IMR-90 (cell line): ENCODE data around the gene MICAL1. TPM values are rescaled to one million over a fixed set of nuclear protein-coding genes. Genes with fewer than 3 reads are reported as not detected.
A peak's percentile ranks its signal among the peaks of the same experiment; 100 is the strongest.

ENCODE experiments used
- ATAC-seq: fragments of 200-7000 bp; cut with Tn5 transposase; 2 replicates; pipeline ENCODE4 v1.9.1; 2020; ENCODE audit warnings: low read depth, mild to moderate bottlenecking, moderate library complexity
- BruUV-seq: library from RNA; stranded (reverse); fragments of 400-500 nt; replicated peaks from 2 replicates; lab custom pipeline; 2021; lab: Mats Ljungman, UMichigan
- CTCF ChIA-PET: fragments of 300-600 bp; formaldehyde crosslinking; extraction: SDS; loops from one replicate; lab custom pipeline; 2021; ENCODE audit warnings: antibody characterized with exemption; lab: Yijun Ruan, JAX
- POLR2A ChIA-PET: fragments of 300-600 bp; sonication (Branson Sonifier 250); formaldehyde crosslinking; loops from one replicate; lab custom pipeline; 2022; ENCODE audit warnings: antibody characterized with exemption; ENCODE audit not compliant: unreplicated experiment; lab: Charles Lee
- DNase-seq: peaks from one replicate; pipeline ENCODE4 v3.0.0; 2013
- H2AFZ ChIP-seq: replicated peaks from 2 replicates; pipeline ENCODE3; 2013; ENCODE audit warnings: low read length, mild to moderate bottlenecking; ENCODE audit not compliant: poor library complexity
- H2AK5ac ChIP-seq: 2 replicates; pipeline ENCODE4 v1.6.1; 2013; ENCODE audit warnings: low read depth, low read length, inconsistent platforms
- H2AK9ac ChIP-seq: replicated peaks from 2 replicates; pipeline ENCODE3; 2013; ENCODE audit warnings: mild to moderate bottlenecking, low read depth, low read length, moderate library complexity; ENCODE audit not compliant: poor library complexity
- H2BK120ac ChIP-seq: 2 replicates; pipeline ENCODE4 v1.6.1; 2013; ENCODE audit warnings: low read depth, low read length, inconsistent platforms
- H2BK15ac ChIP-seq: 3 replicates; pipeline ENCODE4 v1.6.1; 2013; ENCODE audit warnings: low read depth, low read length, inconsistent platforms
- H2BK20ac ChIP-seq: 2 replicates; pipeline ENCODE4 v1.6.1; 2013; ENCODE audit warnings: low read depth, mild to moderate bottlenecking, inconsistent platforms, low read length, moderate library complexity
- H2BK5ac ChIP-seq: 2 replicates; pipeline ENCODE4 v1.6.1; 2013; ENCODE audit warnings: mild to moderate bottlenecking, low read depth, low read length, inconsistent platforms; ENCODE audit not compliant: poor library complexity, severe bottlenecking
- H3K14ac ChIP-seq: replicated peaks from 2 replicates; pipeline ENCODE4 v1.6.1; 2013; ENCODE audit warnings: low read depth, low read length, inconsistent platforms
- H3K18ac ChIP-seq: 2 replicates; pipeline ENCODE4 v1.6.1; 2013; ENCODE audit warnings: low read depth, low read length, control low read depth
- H3K23ac ChIP-seq: 2 replicates; pipeline ENCODE4 v1.6.1; 2013; ENCODE audit warnings: low read depth, low read length, inconsistent platforms
- H3K27ac ChIP-seq: 2 replicates; pipeline ENCODE4 v1.5.1; 2013; ENCODE audit warnings: mild to moderate bottlenecking, control low read depth, low read length; ENCODE audit not compliant: insufficient read depth
- H3K27me3 ChIP-seq: 2 replicates; pipeline ENCODE4 v1.6.1; 2013; ENCODE audit warnings: low read length; ENCODE audit not compliant: control insufficient read depth, insufficient read depth
- H3K36me3 ChIP-seq: 2 replicates; pipeline ENCODE4 v1.6.1; 2013; ENCODE audit warnings: low read length, mixed read lengths; ENCODE audit not compliant: control insufficient read depth, insufficient read depth
- H3K4ac ChIP-seq: 2 replicates; pipeline ENCODE4 v1.6.1; 2013; ENCODE audit warnings: low read depth, low read length, inconsistent platforms
- H3K4me1 ChIP-seq: 2 replicates; pipeline ENCODE4 v1.6.1; 2013; ENCODE audit warnings: low read length, mixed read lengths; ENCODE audit not compliant: control insufficient read depth, insufficient read depth
- H3K4me2 ChIP-seq: 2 replicates; pipeline ENCODE4 v1.6.1; 2013; ENCODE audit warnings: low read depth, mild to moderate bottlenecking, control low read depth, low read length, moderate library complexity
- H3K4me3 ChIP-seq: 2 replicates; pipeline ENCODE4 v1.5.1; 2013; ENCODE audit warnings: low read depth, mild to moderate bottlenecking, control low read depth, low read length, moderate library complexity; ENCODE audit not compliant: insufficient read depth
- H3K56ac ChIP-seq: 2 replicates; pipeline ENCODE4 v1.6.1; 2013; ENCODE audit warnings: low read length, inconsistent platforms; ENCODE audit not compliant: insufficient read depth; ENCODE audit errors: extremely low read depth
- H3K79me1 ChIP-seq, 2 experiments: 2 replicates each; pipeline ENCODE4 v1.6.1; 2013; ENCODE audit warnings: low read length in 2 of 2, inconsistent platforms in 1 of 2, low read depth in 1 of 2
- H3K9ac ChIP-seq: 2 replicates; pipeline ENCODE4 v1.6.1; 2013; ENCODE audit warnings: low read depth, low read length, control low read depth
- H3K9me1 ChIP-seq: 2 replicates; pipeline ENCODE4 v1.6.1; 2013; ENCODE audit warnings: low read length, inconsistent platforms; ENCODE audit not compliant: insufficient read depth
- H3K9me3 ChIP-seq: 2 replicates; pipeline ENCODE4 v1.6.1; 2013; ENCODE audit warnings: low read length; ENCODE audit not compliant: control insufficient read depth, insufficient read depth
- H4K20me1 ChIP-seq: 2 replicates; pipeline ENCODE4 v1.6.1; 2013; ENCODE audit warnings: low read length, inconsistent platforms; ENCODE audit not compliant: insufficient read depth
- H4K5ac ChIP-seq: 2 replicates; pipeline ENCODE4 v1.6.1; 2013; ENCODE audit warnings: mild to moderate bottlenecking, low read depth, low read length, control low read depth
- H4K8ac ChIP-seq, 2 experiments: 2 replicates each; pipeline ENCODE4 v1.6.1; 2013; ENCODE audit warnings: low read depth in 2 of 2, low read length in 2 of 2, control low read depth in 1 of 2, inconsistent platforms in 1 of 2
- H4K91ac ChIP-seq: 2 replicates; pipeline ENCODE4 v1.6.1; 2013; ENCODE audit warnings: low read depth, low read length, inconsistent platforms; ENCODE audit not compliant: insufficient read depth
- CEBPB ChIP-seq: IDR thresholded peaks from 2 replicates; pipeline ENCODE4 v1.6.1; 2012; ENCODE audit warnings: low read depth, low read length, improper control_type of control experiment
- CHD1 ChIP-seq: IDR thresholded peaks from 2 replicates; pipeline ENCODE4 v1.6.1; 2012; ENCODE audit warnings: low read depth, low read length, improper control_type of control experiment
- MAZ ChIP-seq: IDR thresholded peaks from 2 replicates; pipeline ENCODE4 v1.6.1; 2012; ENCODE audit warnings: low read depth, mild to moderate bottlenecking, low read length, improper control_type of control experiment, moderate library complexity, borderline replicate concordance
- NFE2L2 ChIP-seq: fragments of 150-350 bp; IDR thresholded peaks from 2 replicates; pipeline ENCODE4 v1.6.1; 2016; ENCODE audit warnings: low read depth, mild to moderate bottlenecking, low read length
- POLR2A ChIP-seq: IDR thresholded peaks from 2 replicates; pipeline ENCODE4 v1.6.1; 2012; ENCODE audit warnings: mild to moderate bottlenecking, low read depth, low read length
- RCOR1 ChIP-seq: IDR thresholded peaks from 2 replicates; pipeline ENCODE4 v1.6.1; 2012; ENCODE audit warnings: mild to moderate bottlenecking, low read length, improper control_type of control experiment; ENCODE audit not compliant: insufficient replicate concordance
- WGBS, 2 experiments: methylation state at CpG; one replicate each; pipeline versions ENCODE4 v1.1.5 to v1.1.7; 2013; ENCODE audit warnings: missing lambda C conversion rate in 2 of 2; ENCODE audit not compliant: insufficient read length in 1 of 2; ENCODE audit errors: extremely low coverage in 2 of 2; 5-methylcytosine and 5-hydroxymethylcytosine counted together
- dilution Hi-C: fragments of 300-500 bp; cut with HindIII; formaldehyde crosslinking; loops from one replicate; pipeline ENCODE4 v1.14.3; 2018; ENCODE audit warnings: low sequenced_read_pairs; ENCODE audit not compliant: unreplicated experiment
- in situ Hi-C: fragments of 300-500 bp; cut with MboI; formaldehyde crosslinking; loops from 3 replicates; pipeline ENCODE4 v1.14.3; 2019; ENCODE audit warnings: low sequenced_read_pairs, inconsistent platforms, mixed read lengths
- intact Hi-C: fragments of 100-400 bp; cut with micrococcal nuclease; formaldehyde crosslinking; loops from 2 replicates; pipeline ENCODE4 v1.10.0; 2022
- polyA plus RNA-seq, 3 experiments: library from polyadenylated mRNA; depleted of rRNA; stranded (reverse); fragments of >200 nt; gene quantifications; 2 replicates each; pipeline ENCODE4 v1.2.3, GENCODE V29; 2012; ENCODE audit warnings: low replicate concordance in 1 of 3
- total RNA-seq: library from RNA; depleted of rRNA; stranded (reverse); fragments of >200 nt; gene quantifications from 2 replicates; pipeline ENCODE4 v1.2.3, GENCODE V29; 2012
- TF ChIP-seq, protein P1 (sequence below): fragments of 150-350 bp; IDR thresholded peaks from 2 replicates; pipeline ENCODE4 v1.6.1; 2017; ENCODE audit warnings: mild to moderate bottlenecking, antibody characterized with exemption, low read length, low read depth
- TF ChIP-seq, protein P2 (sequence below): fragments of 150-350 bp; IDR thresholded peaks from 2 replicates; pipeline ENCODE4 v1.6.1; 2016; ENCODE audit warnings: low read depth, mild to moderate bottlenecking, low read length, moderate library complexity, borderline replicate concordance

The MICAL1 gene
- total and polyA plus RNA-seq, 2 of the 4 experiments (the other 2 are of a cell fraction), result 30.5 to 57.1 TPM

GRCh38 chr6:109458774-109459531 lies 3.4 kb upstream of the MICAL1 start:
- Histone ChIP-seq H3K27ac (no peak overlapping the region), H3K4me3 (no peak overlapping the region), H2BK5ac (no peak overlapping the region), H2BK20ac (no peak overlapping the region), H4K5ac (no peak overlapping the region), H3K36me3 (peaks cover 4% of the 10 kb centered on the region; the same call in 1 of the 2 replicates), H2AK5ac (no peak overlapping the region), H2AK9ac (peak overlapping the region; percentile 23), H4K20me1 (no peaks in the 10 kb centered on the region), H3K9ac (no peak overlapping the region), H3K23ac (no peak overlapping the region), H3K4me1 (peaks cover 8% of the 10 kb centered on the region), H3K27me3 (no peaks in the 10 kb centered on the region), H4K8ac (no peak overlapping the region), H2AFZ (no peak overlapping the region), H2BK120ac (no peak overlapping the region), H3K4ac (no peak overlapping the region), H2BK15ac (no peak overlapping the region), H3K18ac (no peak overlapping the region), H3K56ac (no peak overlapping the region), H3K14ac (no peak overlapping the region), H3K9me3 (no peaks in the 10 kb centered on the region), H4K91ac (0 out of 2 replicates have a peak overlapping the region, but pooled peaks have one; percentile 36), H3K4me2 (no peak overlapping the region), H3K9me1 (peaks cover 8% of the 10 kb centered on the region; the same call in 1 of the 2 replicates), H3K79me1 (peaks cover 21 to 42% of the 10 kb centered on the region in 2 experiments)
- ChIA-PET POLR2A (no interaction called here), CTCF (no interaction called here)
- 100% methylated on average over 2 of the region's 5 CpGs; no CpG with 5 or more reads in 1 of the 2 experiments for WGBS, 2 experiments
- in situ Hi-C loops, result no loop called here
- dilution Hi-C loops, result no loop called here
- TF ChIP-seq CEBPB (no peak), POLR2A (no peak), CHD1 (no peak), NFE2L2 (no peak), RCOR1 (no peak), MAZ (no peak)
- TF ChIP-seq, protein P1, sequence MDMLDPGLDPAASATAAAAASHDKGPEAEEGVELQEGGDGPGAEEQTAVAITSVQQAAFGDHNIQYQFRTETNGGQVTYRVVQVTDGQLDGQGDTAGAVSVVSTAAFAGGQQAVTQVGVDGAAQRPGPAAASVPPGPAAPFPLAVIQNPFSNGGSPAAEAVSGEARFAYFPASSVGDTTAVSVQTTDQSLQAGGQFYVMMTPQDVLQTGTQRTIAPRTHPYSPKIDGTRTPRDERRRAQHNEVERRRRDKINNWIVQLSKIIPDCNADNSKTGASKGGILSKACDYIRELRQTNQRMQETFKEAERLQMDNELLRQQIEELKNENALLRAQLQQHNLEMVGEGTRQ, result no peak
- TF ChIP-seq, protein P2, sequence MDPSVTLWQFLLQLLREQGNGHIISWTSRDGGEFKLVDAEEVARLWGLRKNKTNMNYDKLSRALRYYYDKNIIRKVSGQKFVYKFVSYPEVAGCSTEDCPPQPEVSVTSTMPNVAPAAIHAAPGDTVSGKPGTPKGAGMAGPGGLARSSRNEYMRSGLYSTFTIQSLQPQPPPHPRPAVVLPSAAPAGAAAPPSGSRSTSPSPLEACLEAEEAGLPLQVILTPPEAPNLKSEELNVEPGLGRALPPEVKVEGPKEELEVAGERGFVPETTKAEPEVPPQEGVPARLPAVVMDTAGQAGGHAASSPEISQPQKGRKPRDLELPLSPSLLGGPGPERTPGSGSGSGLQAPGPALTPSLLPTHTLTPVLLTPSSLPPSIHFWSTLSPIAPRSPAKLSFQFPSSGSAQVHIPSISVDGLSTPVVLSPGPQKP, result no peak
- ATAC-seq, result no peak
- no peak for DNase-seq
- intact Hi-C loops, result no loop called here
- no TSS peak for BruUV-seq
